Liver (tissue), 9 donors: Measurements from ENCODE around the gene NMU. TPM values are rescaled to one million over a fixed set of nuclear protein-coding genes. Genes with fewer than 3 reads are reported as not detected.

Source experiments
- DNase-seq: peaks from one replicate; pipeline ENCODE4 v3.0.0-alpha.2; 2017; ENCODE audit warnings: low spot score
- H3K27ac ChIP-seq, 2 donors: one replicate each; pipeline ENCODE4 v1.7.0; 2013; ENCODE audit warnings: inconsistent platforms in 2 of 2, low read length in 2 of 2, control low read depth in 1 of 2, low read depth in 1 of 2, mild to moderate bottlenecking in 1 of 2
- H3K27me3 ChIP-seq, 4 donors: one replicate each; pipeline versions ENCODE4 v1.6.1 to v1.7.0; 2013; ENCODE audit warnings: low read length in 3 of 4, inconsistent platforms in 1 of 4, mild to moderate bottlenecking in 1 of 4, moderate library complexity in 1 of 4; ENCODE audit not compliant: control insufficient read depth in 4 of 4, insufficient read depth in 4 of 4
- H3K36me3 ChIP-seq, 4 donors: one replicate each; pipeline versions ENCODE4 v1.6.1 to v1.7.0; 2013; ENCODE audit warnings: low read length in 3 of 4, mild to moderate bottlenecking in 3 of 4, low read depth in 1 of 4, moderate library complexity in 1 of 4; ENCODE audit not compliant: control insufficient read depth in 4 of 4, insufficient read depth in 3 of 4
- H3K4me1 ChIP-seq, 4 donors: one replicate each; pipeline versions ENCODE4 v1.6.1 to v1.7.0; 2013; ENCODE audit warnings: low read length in 3 of 4, mild to moderate bottlenecking in 3 of 4, moderate library complexity in 1 of 4; ENCODE audit not compliant: control insufficient read depth in 4 of 4, insufficient read depth in 4 of 4
- H3K4me3 ChIP-seq, 3 donors: one replicate each; pipeline versions ENCODE4 v1.6.1 to v1.7.0; 2013; ENCODE audit warnings: low read length in 3 of 3, control low read depth in 1 of 3, low read depth in 1 of 3, mild to moderate bottlenecking in 1 of 3
- H3K9ac ChIP-seq, 2 donors: one replicate each; pipeline ENCODE4 v1.7.0; 2013; ENCODE audit warnings: low read length in 2 of 2, mild to moderate bottlenecking in 2 of 2, moderate library complexity in 2 of 2, control low read depth in 1 of 2, low read depth in 1 of 2
- H3K9me3 ChIP-seq, 4 donors: one replicate each; pipeline versions ENCODE4 v1.6.1 to v1.7.0; 2013; ENCODE audit warnings: low read length in 3 of 4; ENCODE audit not compliant: control insufficient read depth in 4 of 4
- EGR1 ChIP-seq, 2 donors: IDR thresholded peaks; 2 replicates each; pipeline ENCODE4 v1.6.1; 2016 to 2018; ENCODE audit warnings: antibody characterized with exemption in 2 of 2, low read depth in 2 of 2
- FOXA1 ChIP-seq: IDR thresholded peaks from 2 replicates; pipeline ENCODE4 v1.6.1; 2016; ENCODE audit warnings: antibody characterized with exemption
- FOXA2 ChIP-seq: IDR thresholded peaks from 2 replicates; pipeline ENCODE4 v1.6.1; 2016; ENCODE audit warnings: antibody characterized with exemption
- JUND ChIP-seq, 2 donors: IDR thresholded peaks; 2 replicates each; pipeline ENCODE4 v1.6.1; 2016; ENCODE audit warnings: antibody characterized with exemption in 2 of 2
- NR2F2 ChIP-seq: IDR thresholded peaks from 2 replicates; pipeline ENCODE4 v1.6.1; 2016; ENCODE audit warnings: antibody characterized with exemption
- REST ChIP-seq: IDR thresholded peaks from 2 replicates; pipeline ENCODE4 v1.6.1; 2016; ENCODE audit warnings: antibody characterized with exemption, mild to moderate bottlenecking
- RXRA ChIP-seq, 2 donors: IDR thresholded peaks; 2 replicates each; pipeline ENCODE4 v1.6.1; 2017 to 2018; ENCODE audit warnings: antibody characterized with exemption in 2 of 2, mild to moderate bottlenecking in 1 of 2
- TAF1 ChIP-seq: conservative IDR thresholded peaks from 2 replicates; pipeline ENCODE4 v1.6.1; 2016; ENCODE audit warnings: antibody characterized with exemption, mild to moderate bottlenecking
- WGBS: extraction: QIAGEN DNeasy Blood & Tissue Kit; methylation state at CpG from one replicate; pipeline ENCODE4 v1.1.7; 2013; 5-methylcytosine and 5-hydroxymethylcytosine counted together
- polyA plus RNA-seq, 2 donors: library from polyadenylated mRNA; stranded (reverse) in 1 of 2; unstranded in 1 of 2; fragments of 200-250 nt in 1 of 2; fragments of >200 nt in 1 of 2; fragmentation: Nextera tagmentation in 1 of 2; extraction: Ambion mirVana in 1 of 2; gene quantifications; one replicate each; pipeline versions ENCODE4 v1.2.1 to v1.2.3, GENCODE V29; 2013 to 2015
- total RNA-seq, 2 donors: library from RNA; depleted of rRNA; stranded (reverse); fragments of >200 nt; gene quantifications; one replicate each; pipeline ENCODE4 v1.2.3, GENCODE V29; 2014
- TF ChIP-seq, protein P1 (sequence below): IDR thresholded peaks from 2 replicates; pipeline ENCODE4 v1.6.1; 2016; ENCODE audit warnings: antibody characterized with exemption
- donor health status: healthy.
- donor health status: healthy.
- donor health status: healthy.
- donor health status: healthy.
- donor health status: healthy.

The NMU gene
- total and polyA plus RNA-seq, 4 donors: 1.6 TPM; not detected in 3

- Histone ChIP-seq H3K27me3 (peaks cover 0 to 13% (median 8%) of the 10 kb centered on the region in 4 donors), H3K9me3 (no peaks in the 10 kb centered on the region), H3K9ac (no peak overlapping the region), H3K27ac (no peak overlapping the region), H3K36me3 (no peaks in the 10 kb centered on the region), H3K4me3 (no peak overlapping the region), H3K4me1 (peaks cover 3 to 11% (median 6%) of the 10 kb centered on the region in 4 donors)
- WGBS: 3% methylated on average over 11 of the region's 11 CpGs
- DNase-seq: no peak
- TF ChIP-seq REST: no peak
- TF ChIP-seq, protein P1, sequence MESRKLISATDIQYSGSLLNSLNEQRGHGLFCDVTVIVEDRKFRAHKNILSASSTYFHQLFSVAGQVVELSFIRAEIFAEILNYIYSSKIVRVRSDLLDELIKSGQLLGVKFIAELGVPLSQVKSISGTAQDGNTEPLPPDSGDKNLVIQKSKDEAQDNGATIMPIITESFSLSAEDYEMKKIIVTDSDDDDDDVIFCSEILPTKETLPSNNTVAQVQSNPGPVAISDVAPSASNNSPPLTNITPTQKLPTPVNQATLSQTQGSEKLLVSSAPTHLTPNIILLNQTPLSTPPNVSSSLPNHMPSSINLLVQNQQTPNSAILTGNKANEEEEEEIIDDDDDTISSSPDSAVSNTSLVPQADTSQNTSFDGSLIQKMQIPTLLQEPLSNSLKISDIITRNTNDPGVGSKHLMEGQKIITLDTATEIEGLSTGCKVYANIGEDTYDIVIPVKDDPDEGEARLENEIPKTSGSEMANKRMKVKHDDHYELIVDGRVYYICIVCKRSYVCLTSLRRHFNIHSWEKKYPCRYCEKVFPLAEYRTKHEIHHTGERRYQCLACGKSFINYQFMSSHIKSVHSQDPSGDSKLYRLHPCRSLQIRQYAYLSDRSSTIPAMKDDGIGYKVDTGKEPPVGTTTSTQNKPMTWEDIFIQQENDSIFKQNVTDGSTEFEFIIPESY: no peak
- no peak for TF ChIP-seq NR2F2
These were observed 816 bp downstream of the NMU start for GRCh38 chr4:55635282-55635681.

GRCh38 chr4:55634417-55635128 lies 1.5 kb downstream of the NMU start:
- WGBS: 23% methylated on average over 3 of the region's 3 CpGs
- H3K4me1 ChIP-seq: peaks cover 3 to 11% (median 6%) of the 10 kb centered on the region in 4 donors
- no peak for DNase-seq
- no peaks in the 10 kb centered on the region for H3K36me3 ChIP-seq
- no peak overlapping the region for H3K9ac ChIP-seq
- no peak overlapping the region for H3K27ac ChIP-seq
- TF ChIP-seq JUND (IDR thresholded peaks at IDR 0.05): no peak
- TF ChIP-seq REST: no peak
- no peak for TF ChIP-seq NR2F2
- TF ChIP-seq RXRA (IDR thresholded peaks at IDR 0.05): no peak
- TF ChIP-seq FOXA2: no peak
- TF ChIP-seq TAF1: no peak
- TF ChIP-seq EGR1 (IDR thresholded peaks at IDR 0.05; ENCODE audit: low read depth in 2 of 2): no peak
- TF ChIP-seq FOXA1: no peak
- no peak overlapping the region for H3K4me3 ChIP-seq
- no peaks in the 10 kb centered on the region for H3K9me3 ChIP-seq
- peaks cover 0 to 13% (median 8%) of the 10 kb centered on the region in 4 donors for H3K27me3 ChIP-seq
